IMR-90 (cell line): ENCODE measurements around the gene FABP6. TPM values are rescaled to one million over a fixed set of nuclear protein-coding genes. Genes with fewer than 3 reads are reported as not detected.

Experiments
- ATAC-seq: fragments of 200-7000 bp; cut with Tn5 transposase; 2 replicates; pipeline ENCODE4 v1.9.1; 2020; ENCODE audit warnings: low read depth, mild to moderate bottlenecking, moderate library complexity
- BruUV-seq: library from RNA; stranded (reverse); fragments of 400-500 nt; replicated peaks from 2 replicates; lab custom pipeline; 2021; lab: Mats Ljungman, UMichigan
- CTCF ChIA-PET: fragments of 300-600 bp; formaldehyde crosslinking; extraction: SDS; loops from one replicate; lab custom pipeline; 2021; ENCODE audit warnings: antibody characterized with exemption; lab: Yijun Ruan, JAX
- POLR2A ChIA-PET: fragments of 300-600 bp; sonication (Branson Sonifier 250); formaldehyde crosslinking; loops from one replicate; lab custom pipeline; 2022; ENCODE audit warnings: antibody characterized with exemption; ENCODE audit not compliant: unreplicated experiment; lab: Charles Lee
- DNase-seq: peaks from one replicate; pipeline ENCODE4 v3.0.0; 2013
- H2AFZ ChIP-seq: replicated peaks from 2 replicates; pipeline ENCODE3; 2013; ENCODE audit warnings: low read length, mild to moderate bottlenecking; ENCODE audit not compliant: poor library complexity
- H2AK5ac ChIP-seq: 2 replicates; pipeline ENCODE4 v1.6.1; 2013; ENCODE audit warnings: low read depth, low read length, inconsistent platforms
- H2AK9ac ChIP-seq: replicated peaks from 2 replicates; pipeline ENCODE3; 2013; ENCODE audit warnings: mild to moderate bottlenecking, low read depth, low read length, moderate library complexity; ENCODE audit not compliant: poor library complexity
- H2BK120ac ChIP-seq: 2 replicates; pipeline ENCODE4 v1.6.1; 2013; ENCODE audit warnings: low read depth, low read length, inconsistent platforms
- H2BK15ac ChIP-seq: 3 replicates; pipeline ENCODE4 v1.6.1; 2013; ENCODE audit warnings: low read depth, low read length, inconsistent platforms
- H2BK20ac ChIP-seq: 2 replicates; pipeline ENCODE4 v1.6.1; 2013; ENCODE audit warnings: low read depth, mild to moderate bottlenecking, inconsistent platforms, low read length, moderate library complexity
- H2BK5ac ChIP-seq: 2 replicates; pipeline ENCODE4 v1.6.1; 2013; ENCODE audit warnings: mild to moderate bottlenecking, low read depth, low read length, inconsistent platforms; ENCODE audit not compliant: poor library complexity, severe bottlenecking
- H3K14ac ChIP-seq: replicated peaks from 2 replicates; pipeline ENCODE4 v1.6.1; 2013; ENCODE audit warnings: low read depth, low read length, inconsistent platforms
- H3K18ac ChIP-seq: 2 replicates; pipeline ENCODE4 v1.6.1; 2013; ENCODE audit warnings: low read depth, low read length, control low read depth
- H3K23ac ChIP-seq: 2 replicates; pipeline ENCODE4 v1.6.1; 2013; ENCODE audit warnings: low read depth, low read length, inconsistent platforms
- H3K27ac ChIP-seq: 2 replicates; pipeline ENCODE4 v1.5.1; 2013; ENCODE audit warnings: mild to moderate bottlenecking, control low read depth, low read length; ENCODE audit not compliant: insufficient read depth
- H3K27me3 ChIP-seq: 2 replicates; pipeline ENCODE4 v1.6.1; 2013; ENCODE audit warnings: low read length; ENCODE audit not compliant: control insufficient read depth, insufficient read depth
- H3K36me3 ChIP-seq: 2 replicates; pipeline ENCODE4 v1.6.1; 2013; ENCODE audit warnings: low read length, mixed read lengths; ENCODE audit not compliant: control insufficient read depth, insufficient read depth
- H3K4ac ChIP-seq: 2 replicates; pipeline ENCODE4 v1.6.1; 2013; ENCODE audit warnings: low read depth, low read length, inconsistent platforms
- H3K4me1 ChIP-seq: 2 replicates; pipeline ENCODE4 v1.6.1; 2013; ENCODE audit warnings: low read length, mixed read lengths; ENCODE audit not compliant: control insufficient read depth, insufficient read depth
- H3K4me2 ChIP-seq: 2 replicates; pipeline ENCODE4 v1.6.1; 2013; ENCODE audit warnings: low read depth, mild to moderate bottlenecking, control low read depth, low read length, moderate library complexity
- H3K4me3 ChIP-seq: 2 replicates; pipeline ENCODE4 v1.5.1; 2013; ENCODE audit warnings: low read depth, mild to moderate bottlenecking, control low read depth, low read length, moderate library complexity; ENCODE audit not compliant: insufficient read depth
- H3K56ac ChIP-seq: 2 replicates; pipeline ENCODE4 v1.6.1; 2013; ENCODE audit warnings: low read length, inconsistent platforms; ENCODE audit not compliant: insufficient read depth; ENCODE audit errors: extremely low read depth
- H3K79me1 ChIP-seq, 2 experiments: 2 replicates each; pipeline ENCODE4 v1.6.1; 2013; ENCODE audit warnings: low read length in 2 of 2, inconsistent platforms in 1 of 2, low read depth in 1 of 2
- H3K9ac ChIP-seq: 2 replicates; pipeline ENCODE4 v1.6.1; 2013; ENCODE audit warnings: low read depth, low read length, control low read depth
- H3K9me1 ChIP-seq: 2 replicates; pipeline ENCODE4 v1.6.1; 2013; ENCODE audit warnings: low read length, inconsistent platforms; ENCODE audit not compliant: insufficient read depth
- H3K9me3 ChIP-seq: 2 replicates; pipeline ENCODE4 v1.6.1; 2013; ENCODE audit warnings: low read length; ENCODE audit not compliant: control insufficient read depth, insufficient read depth
- H4K20me1 ChIP-seq: 2 replicates; pipeline ENCODE4 v1.6.1; 2013; ENCODE audit warnings: low read length, inconsistent platforms; ENCODE audit not compliant: insufficient read depth
- H4K5ac ChIP-seq: 2 replicates; pipeline ENCODE4 v1.6.1; 2013; ENCODE audit warnings: mild to moderate bottlenecking, low read depth, low read length, control low read depth
- H4K8ac ChIP-seq, 2 experiments: 2 replicates each; pipeline ENCODE4 v1.6.1; 2013; ENCODE audit warnings: low read depth in 2 of 2, low read length in 2 of 2, control low read depth in 1 of 2, inconsistent platforms in 1 of 2
- H4K91ac ChIP-seq: 2 replicates; pipeline ENCODE4 v1.6.1; 2013; ENCODE audit warnings: low read depth, low read length, inconsistent platforms; ENCODE audit not compliant: insufficient read depth
- BHLHE40 ChIP-seq: fragments of 150-350 bp; IDR thresholded peaks from 2 replicates; pipeline ENCODE4 v1.6.1; 2016; ENCODE audit warnings: mild to moderate bottlenecking, low read depth, low read length
- MAFK ChIP-seq: IDR thresholded peaks from 2 replicates; pipeline ENCODE4 v1.6.1; 2012; ENCODE audit warnings: low read depth, low read length, improper control_type of control experiment
- MAZ ChIP-seq: IDR thresholded peaks from 2 replicates; pipeline ENCODE4 v1.6.1; 2012; ENCODE audit warnings: low read depth, mild to moderate bottlenecking, low read length, improper control_type of control experiment, moderate library complexity, borderline replicate concordance
- RAD21 ChIP-seq: IDR thresholded peaks from 2 replicates; pipeline ENCODE4 v1.6.1; 2012; ENCODE audit warnings: low read length, improper control_type of control experiment
- WGBS, 2 experiments: methylation state at CpG; one replicate each; pipeline versions ENCODE4 v1.1.5 to v1.1.7; 2013; ENCODE audit warnings: missing lambda C conversion rate in 2 of 2; ENCODE audit not compliant: insufficient read length in 1 of 2; ENCODE audit errors: extremely low coverage in 2 of 2; 5-methylcytosine and 5-hydroxymethylcytosine counted together
- dilution Hi-C: fragments of 300-500 bp; cut with HindIII; formaldehyde crosslinking; loops from one replicate; pipeline ENCODE4 v1.14.3; 2018; ENCODE audit warnings: low sequenced_read_pairs; ENCODE audit not compliant: unreplicated experiment
- in situ Hi-C: fragments of 300-500 bp; cut with MboI; formaldehyde crosslinking; loops from 3 replicates; pipeline ENCODE4 v1.14.3; 2019; ENCODE audit warnings: low sequenced_read_pairs, inconsistent platforms, mixed read lengths
- intact Hi-C: fragments of 100-400 bp; cut with micrococcal nuclease; formaldehyde crosslinking; loops from 2 replicates; pipeline ENCODE4 v1.10.0; 2022
- polyA plus RNA-seq, 3 experiments: library from polyadenylated mRNA; depleted of rRNA; stranded (reverse); fragments of >200 nt; gene quantifications; 2 replicates each; pipeline ENCODE4 v1.2.3, GENCODE V29; 2012; ENCODE audit warnings: low replicate concordance in 1 of 3
- total RNA-seq: library from RNA; depleted of rRNA; stranded (reverse); fragments of >200 nt; gene quantifications from 2 replicates; pipeline ENCODE4 v1.2.3, GENCODE V29; 2012
- TF ChIP-seq, protein P1 (sequence below): fragments of 150-350 bp; IDR thresholded peaks from 2 replicates; pipeline ENCODE4 v1.6.1; 2016; ENCODE audit warnings: low read depth, mild to moderate bottlenecking, low read length, moderate library complexity, borderline replicate concordance

FABP6 gene
- total and polyA plus RNA-seq, 2 of the 4 experiments (the other 2 are of a cell fraction): not detected

DNA sequence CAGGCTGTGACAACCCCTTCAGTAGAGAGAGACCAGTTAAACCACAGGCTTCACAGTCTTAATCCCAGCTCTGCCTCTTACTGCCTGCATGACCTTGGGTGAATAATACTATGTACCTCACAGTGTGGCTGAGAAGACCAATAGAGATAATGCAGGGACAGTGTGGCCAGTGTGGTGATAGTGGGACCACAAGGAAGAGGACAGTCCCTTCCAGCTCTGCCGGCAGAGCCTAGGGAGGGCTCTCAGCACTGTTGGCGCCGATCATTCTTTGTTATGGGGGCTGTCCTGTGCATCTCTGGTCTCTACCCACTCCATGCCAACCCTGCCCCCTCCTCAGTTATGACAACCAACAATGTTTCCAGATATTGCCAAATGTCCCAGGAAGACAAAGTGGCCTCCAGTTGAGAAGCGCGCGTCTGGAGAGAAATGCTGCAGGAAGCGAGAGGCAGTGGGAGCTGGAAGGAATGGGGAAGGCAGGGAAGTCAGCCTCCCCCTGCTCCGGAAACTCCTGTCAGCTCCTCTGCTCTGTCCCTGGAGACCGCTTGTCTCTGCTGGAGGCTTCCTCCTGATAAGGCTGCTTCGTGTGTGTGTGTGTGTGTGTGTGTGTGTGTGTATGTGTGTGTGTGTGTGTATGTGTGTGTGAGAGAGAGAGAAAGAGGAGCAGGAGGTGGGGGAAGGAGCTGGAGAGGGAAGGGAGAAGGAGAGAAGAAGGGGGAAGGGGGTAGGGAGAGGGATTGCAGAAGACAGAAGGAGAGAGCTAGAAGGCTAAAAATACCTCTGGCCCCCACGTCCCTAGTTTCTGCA, 31.8 kb upstream of the FABP6 start:
- POLR2A ChIA-PET: no interaction called here
- Histone ChIP-seq H4K20me1 (no peaks in the 10 kb centered on the region), H3K4me1 (peaks cover 12% of the 10 kb centered on the region), H3K4me3 (no peak overlapping the region), H4K8ac (peak overlapping the region; percentile 53 to 78; a peak in 3 of 4 replicates), H2AK9ac (peak overlapping the region; percentile 58), H3K23ac (0 out of 2 replicates have a peak overlapping the region, but pooled peaks have one; percentile 35), H3K27ac (no peak overlapping the region), H3K4me2 (no peak overlapping the region), H2BK120ac (peak overlapping the region; percentile 48), H4K5ac (peak overlapping the region; percentile 38; the same call in 1 of the 2 replicates), H3K18ac (peak overlapping the region; percentile 32; the same call in 1 of the 2 replicates), H3K56ac (no peak overlapping the region), H3K14ac (peak overlapping the region; percentile 40; the same call in 1 of the 2 replicates), H3K9ac (no peak overlapping the region), H4K91ac (peak overlapping the region; percentile 13), H2BK15ac (peak overlapping the region; percentile 1; the same call in 1 of the 3 replicates), H3K9me3 (no peaks in the 10 kb centered on the region), H2BK5ac (no peak overlapping the region), H2AK5ac (peak overlapping the region; percentile 36; the same call in 1 of the 2 replicates), H3K79me1 (no peaks in the 10 kb centered on the region; a peak in 1 of 4 replicates), H3K9me1 (peaks cover 9% of the 10 kb centered on the region), H2AFZ (peak overlapping the region; percentile 75), H3K36me3 (no peaks in the 10 kb centered on the region), H3K4ac (peak overlapping the region; percentile 26), H2BK20ac (peak overlapping the region; percentile 83; the same call in 1 of the 2 replicates), H3K27me3 (no peaks in the 10 kb centered on the region)
- BruUV-seq: no TSS peak
- in situ Hi-C loops (no loop called here), dilution Hi-C loops (no loop called here), intact Hi-C loops (loop anchor here (2.0 kb wide), 1 partner anchor 175 kb away; no protein-coding TSS in a partner anchor)
- WGBS, 2 experiments: 54% methylated on average over 3 of the region's 11 CpGs; no CpG with 5 or more reads in 1 of the 2 experiments
- TF ChIP-seq BHLHE40: no peak
- TF ChIP-seq MAFK: no peak
- peak; percentile 1; the same call in 1 of the 2 replicates for TF ChIP-seq RAD21
- TF ChIP-seq MAZ: no peak
- TF ChIP-seq, protein P1, sequence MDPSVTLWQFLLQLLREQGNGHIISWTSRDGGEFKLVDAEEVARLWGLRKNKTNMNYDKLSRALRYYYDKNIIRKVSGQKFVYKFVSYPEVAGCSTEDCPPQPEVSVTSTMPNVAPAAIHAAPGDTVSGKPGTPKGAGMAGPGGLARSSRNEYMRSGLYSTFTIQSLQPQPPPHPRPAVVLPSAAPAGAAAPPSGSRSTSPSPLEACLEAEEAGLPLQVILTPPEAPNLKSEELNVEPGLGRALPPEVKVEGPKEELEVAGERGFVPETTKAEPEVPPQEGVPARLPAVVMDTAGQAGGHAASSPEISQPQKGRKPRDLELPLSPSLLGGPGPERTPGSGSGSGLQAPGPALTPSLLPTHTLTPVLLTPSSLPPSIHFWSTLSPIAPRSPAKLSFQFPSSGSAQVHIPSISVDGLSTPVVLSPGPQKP: no peak
- CTCF ChIA-PET: interaction anchor here (1.3 to 1.7 kb wide), 2 partner anchors 147 to 175 kb away, joined by 4 to 8 read pairs; no protein-coding TSS in a partner anchor
- peak; percentile 44 for DNase-seq
- ATAC-seq: peak; percentile 56
